Right atrium auricular region (tissue), 2 donors: Measurements from ENCODE around the gene STARD7. TPM values are rescaled to one million over a fixed set of nuclear protein-coding genes. Genes with fewer than 3 reads are reported as not detected.

Experiments
- DNase-seq: peaks from one replicate; pipeline ENCODE4 v3.0.0-alpha.2; 2019; ENCODE audit warnings: low spot score
- H3K27ac ChIP-seq, 2 donors: fragments of 200-600 bp; sonication (generic); 1 replicate in 1 of 2; 2 replicates in 1 of 2; pipeline ENCODE4 v1.5.1; 2016 to 2019
- H3K27me3 ChIP-seq, 2 donors: fragments of 200-600 bp; sonication (generic); one replicate each; pipeline versions ENCODE4 v1.5.1 to v1.6.0; 2017 to 2019
- H3K36me3 ChIP-seq: fragments of 200-600 bp; sonication (generic); one replicate; pipeline ENCODE4 v1.5.1; 2016
- H3K4me1 ChIP-seq, 2 donors: fragments of 200-600 bp; sonication (generic); one replicate each; pipeline versions ENCODE4 v1.5.1 to v1.6.0; 2017 to 2019
- H3K4me3 ChIP-seq, 2 donors: fragments of 200-600 bp; sonication (generic); 1 replicate in 1 of 2; 2 replicates in 1 of 2; pipeline ENCODE4 v1.5.1; 2017 to 2019; ENCODE audit warnings: mild to moderate bottlenecking in 1 of 2, moderate library complexity in 1 of 2
- H3K9me3 ChIP-seq, 2 donors: fragments of 200-600 bp; sonication (generic); one replicate each; pipeline ENCODE4 v1.5.1; 2019
- total RNA-seq, 2 donors: library from RNA; depleted of rRNA; stranded (reverse); fragments of >200 nt; gene quantifications; one replicate each; pipeline ENCODE4 v1.1.0, GENCODE V29; 2016
- TF ChIP-seq, protein P1 (sequence below), 2 donors: fragments of 200-600 bp; sonication (generic); IDR thresholded peaks; one replicate each; pipeline ENCODE4 v1.5.1; 2019; ENCODE audit warnings: antibody characterized with exemption in 2 of 2

Gene STARD7
- total RNA-seq, 2 donors from 2014 or later, result 128 to 163 TPM

DNA sequence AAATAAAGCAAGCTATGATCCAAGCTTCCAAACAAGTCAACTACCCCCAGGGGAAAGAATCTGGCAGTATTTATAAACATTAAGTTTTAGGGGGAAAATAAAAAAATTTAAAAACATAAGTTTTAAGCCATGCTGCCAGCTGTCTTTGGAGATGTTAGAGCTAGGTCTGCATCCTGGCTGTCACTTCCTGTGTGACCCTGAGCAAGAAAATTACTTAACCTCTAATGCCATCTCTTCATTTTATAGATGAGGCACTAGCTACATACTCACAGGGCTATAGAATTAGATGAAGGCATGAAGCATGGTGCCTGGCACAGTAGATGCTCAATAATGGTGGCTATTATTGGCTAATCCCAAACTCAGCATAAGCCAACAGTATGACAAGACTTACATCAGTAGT lies 28.1 kb downstream of the STARD7 start:
- TF ChIP-seq, protein P1, sequence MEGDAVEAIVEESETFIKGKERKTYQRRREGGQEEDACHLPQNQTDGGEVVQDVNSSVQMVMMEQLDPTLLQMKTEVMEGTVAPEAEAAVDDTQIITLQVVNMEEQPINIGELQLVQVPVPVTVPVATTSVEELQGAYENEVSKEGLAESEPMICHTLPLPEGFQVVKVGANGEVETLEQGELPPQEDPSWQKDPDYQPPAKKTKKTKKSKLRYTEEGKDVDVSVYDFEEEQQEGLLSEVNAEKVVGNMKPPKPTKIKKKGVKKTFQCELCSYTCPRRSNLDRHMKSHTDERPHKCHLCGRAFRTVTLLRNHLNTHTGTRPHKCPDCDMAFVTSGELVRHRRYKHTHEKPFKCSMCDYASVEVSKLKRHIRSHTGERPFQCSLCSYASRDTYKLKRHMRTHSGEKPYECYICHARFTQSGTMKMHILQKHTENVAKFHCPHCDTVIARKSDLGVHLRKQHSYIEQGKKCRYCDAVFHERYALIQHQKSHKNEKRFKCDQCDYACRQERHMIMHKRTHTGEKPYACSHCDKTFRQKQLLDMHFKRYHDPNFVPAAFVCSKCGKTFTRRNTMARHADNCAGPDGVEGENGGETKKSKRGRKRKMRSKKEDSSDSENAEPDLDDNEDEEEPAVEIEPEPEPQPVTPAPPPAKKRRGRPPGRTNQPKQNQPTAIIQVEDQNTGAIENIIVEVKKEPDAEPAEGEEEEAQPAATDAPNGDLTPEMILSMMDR (IDR thresholded peaks at IDR 0.05), result no peak
- H3K36me3 ChIP-seq, result peaks cover 19% of the 10 kb centered on the region
- no peaks in the 10 kb centered on the region for H3K9me3 ChIP-seq
- H3K4me1 ChIP-seq, result peaks cover 0 to 8% of the 10 kb centered on the region in 2 donors
- H3K4me3 ChIP-seq, result no peak overlapping the region
- no peak for DNase-seq
- no peaks in the 10 kb centered on the region for H3K27me3 ChIP-seq
- no peak overlapping the region for H3K27ac ChIP-seq

DNA sequence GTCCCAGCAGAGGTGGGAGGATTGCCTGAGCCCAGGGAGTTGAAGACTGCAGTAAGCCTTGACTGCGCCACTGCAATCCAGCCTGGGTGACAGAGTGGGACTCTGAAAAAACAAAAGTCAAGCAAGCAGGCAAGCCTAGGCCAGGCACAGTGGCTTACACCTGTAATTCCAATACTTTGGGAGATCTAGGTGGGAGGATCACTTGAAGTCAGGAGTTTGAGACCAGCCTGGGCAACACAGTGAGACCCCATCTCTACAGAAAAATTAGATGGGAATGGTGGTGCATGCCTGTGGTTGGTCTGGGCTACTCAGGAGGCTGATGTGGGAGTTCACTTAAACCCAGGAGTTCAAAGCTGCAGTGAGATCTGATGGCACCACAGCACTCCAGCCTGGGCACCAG lies 28.6 kb downstream of the STARD7 start:
- TF ChIP-seq, protein P1 (IDR thresholded peaks at IDR 0.05), result no peak
- no peak for DNase-seq
- Histone ChIP-seq H3K27ac (no peak overlapping the region), H3K9me3 (no peaks in the 10 kb centered on the region), H3K27me3 (no peaks in the 10 kb centered on the region), H3K4me1 (peaks cover 0 to 8% of the 10 kb centered on the region in 2 donors), H3K36me3 (peaks cover 14% of the 10 kb centered on the region), H3K4me3 (no peak overlapping the region)

GRCh38 chr2:96176661-96177060 lies 32.0 kb downstream of the STARD7 start:
- H3K4me1 ChIP-seq, result peaks cover 0 to 8% of the 10 kb centered on the region in 2 donors
- no peaks in the 10 kb centered on the region for H3K36me3 ChIP-seq
- no peaks in the 10 kb centered on the region for H3K9me3 ChIP-seq
- no peak for DNase-seq
- TF ChIP-seq, protein P1 (IDR thresholded peaks at IDR 0.05), result no peak
- H3K4me3 ChIP-seq, result no peak overlapping the region
- H3K27me3 ChIP-seq, result no peaks in the 10 kb centered on the region
- no peak overlapping the region for H3K27ac ChIP-seq

DNA sequence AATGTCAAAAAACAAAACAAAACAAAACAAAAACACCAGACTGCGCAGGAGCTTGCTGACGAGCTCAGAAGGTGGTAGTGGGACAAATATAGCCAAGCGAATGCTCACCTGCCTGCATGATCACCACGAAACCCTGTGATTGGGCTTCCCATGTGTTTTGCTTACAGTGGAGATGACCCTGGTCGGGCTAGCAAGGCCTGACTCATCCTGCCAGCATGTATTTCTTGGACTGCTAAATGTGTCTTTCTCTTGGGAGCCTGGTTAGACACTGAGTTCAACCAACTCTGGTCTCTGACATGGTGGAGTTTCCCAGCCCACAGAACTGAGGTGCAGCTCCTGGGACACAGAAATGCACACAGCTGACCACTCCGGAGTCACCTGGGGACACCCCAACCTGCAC lies 32.7 kb downstream of the STARD7 start:
- no peaks in the 10 kb centered on the region for H3K9me3 ChIP-seq
- no peaks in the 10 kb centered on the region for H3K36me3 ChIP-seq
- H3K27ac ChIP-seq, result no peak overlapping the region
- no peak overlapping the region for H3K4me3 ChIP-seq
- H3K4me1 ChIP-seq, result peaks cover 0 to 8% of the 10 kb centered on the region in 2 donors
- TF ChIP-seq, protein P1 (IDR thresholded peaks at IDR 0.05), result no peak
- no peaks in the 10 kb centered on the region for H3K27me3 ChIP-seq
- DNase-seq, result no peak

DNA sequence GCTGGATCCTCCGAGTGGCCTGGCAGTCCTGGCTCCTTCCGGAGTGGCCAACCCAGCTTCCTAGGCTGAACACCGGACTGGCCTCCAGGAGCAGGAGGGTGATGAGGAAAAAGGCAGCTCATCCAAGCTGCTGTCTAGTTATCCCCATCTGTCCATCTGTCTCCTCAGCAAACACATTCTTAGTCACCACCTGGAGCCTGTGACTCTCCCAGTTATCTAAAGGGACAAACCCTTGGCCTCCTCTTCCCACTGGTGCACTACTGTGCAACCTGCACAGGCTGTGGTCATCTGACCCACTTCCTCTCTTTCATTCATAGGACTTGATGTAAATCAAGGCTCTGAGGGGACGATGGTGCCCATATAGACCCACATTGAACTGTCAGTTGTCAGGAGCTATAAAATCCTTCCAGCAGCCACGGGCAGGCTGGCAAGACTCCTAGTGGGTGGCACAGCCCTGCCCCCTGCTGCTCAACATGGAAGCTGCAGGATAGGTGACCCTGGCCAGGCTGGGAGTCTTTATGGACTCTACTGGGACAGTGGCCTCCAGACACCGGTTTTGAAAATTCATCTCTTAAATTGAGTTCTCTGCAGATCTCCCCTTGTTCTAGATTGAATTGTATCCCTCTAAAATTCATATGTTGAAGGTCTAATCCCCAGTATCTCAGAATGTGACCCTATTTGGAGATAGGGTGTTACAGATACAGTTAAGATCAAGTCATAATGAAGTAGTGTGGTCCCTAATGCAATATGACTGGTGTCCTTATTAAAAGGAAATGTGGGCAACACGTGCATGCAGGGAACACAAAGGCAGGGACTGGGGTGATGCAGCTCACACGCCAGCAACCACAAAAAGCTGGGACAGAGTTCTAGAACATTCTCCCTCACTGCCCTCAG lies 34.1 kb downstream of the STARD7 start:
- Histone ChIP-seq H3K36me3 (no peaks in the 10 kb centered on the region), H3K27ac (no peak overlapping the region), H3K27me3 (no peaks in the 10 kb centered on the region), H3K4me3 (no peak overlapping the region), H3K4me1 (peaks cover 0 to 8% of the 10 kb centered on the region in 2 donors), H3K9me3 (no peaks in the 10 kb centered on the region)
- TF ChIP-seq, protein P1 (IDR thresholded peaks at IDR 0.05), result peak; percentile 70 to 90
- peak; percentile 76 for DNase-seq
